ENCODE measurements around the gene TCL1B.

TCL1B gene

GRCh38 chr14:95685978-95686922 is at the start of gene TCL1B:
Gene TCL1B, plus strand, starts transcription at chr14:95686426. Its CDS starts 42 bp downstream, at chr14:95686468.
- TF ChIP-seq EZH2phosphoT487 (conservative IDR thresholded peaks at IDR 0.05; ENCODE audit: low read length) (no peak), CTCF (IDR thresholded peaks at IDR 0.05; ENCODE audit: insufficient read depth, low read length, poor library complexity, severe bottlenecking) (no peak)
- H3K4me2 ChIP-seq (ENCODE audit: low read depth, low read length, poor library complexity, severe bottlenecking): peak within 1 kb of the TSS; percentile 70
- H4K20me1 ChIP-seq (ENCODE audit: low read depth, low read length): no peaks in the 10 kb centered on the region
- no peaks in the 10 kb centered on the region for H3K36me3 ChIP-seq (ENCODE audit: low read length)
- H3K27me3 ChIP-seq (ENCODE audit: low read length): no peaks in the 10 kb centered on the region
- H3K9me2 ChIP-seq (replicated peaks; ENCODE audit: insufficient read depth, low read length): no peaks in the 10 kb centered on the region
- 0 out of 2 replicates have a peak, but pooled peaks cover 5% of the 10 kb centered on the region for H3K79me2 ChIP-seq (ENCODE audit: insufficient read depth, low read length)
- peak within 1 kb of the TSS; percentile 55 for H3K4me3 ChIP-seq (ENCODE audit: insufficient read depth, low read length, poor library complexity, severe bottlenecking)
- no peaks in the 10 kb centered on the region for H3K9me3 ChIP-seq (ENCODE audit: insufficient read depth, low read length)
- H3K9ac ChIP-seq (ENCODE audit: low read length): peak within 1 kb of the TSS; percentile 70
- peak within 1 kb of the TSS; percentile 40 for H3K27ac ChIP-seq (ENCODE audit: low read depth, low read length)
- H3F3A ChIP-seq (ENCODE audit: insufficient read depth): peaks cover 13% of the 10 kb centered on the region; the same call in 1 of the 2 replicates
- H2AFZ ChIP-seq (ENCODE audit: low read depth, low read length, severe bottlenecking): peak within 1 kb of the TSS; percentile 36

GRCh38 chr14:95644981-95645380 is 41.2 kb upstream of the TCL1B start:
- H3K79me2 ChIP-seq (ENCODE audit: insufficient read depth, low read length): no peaks in the 10 kb centered on the region
- no peak overlapping the region for H3K4me2 ChIP-seq (ENCODE audit: low read depth, low read length, poor library complexity, severe bottlenecking)
- no peak overlapping the region for H3K4me3 ChIP-seq (ENCODE audit: insufficient read depth, low read length, poor library complexity, severe bottlenecking)
- TF ChIP-seq CTCF (IDR thresholded peaks at IDR 0.05; ENCODE audit: insufficient read depth, low read length, poor library complexity, severe bottlenecking): no peak
- no peak for TF ChIP-seq EZH2phosphoT487 (conservative IDR thresholded peaks at IDR 0.05; ENCODE audit: low read length)
- H3K9ac ChIP-seq (ENCODE audit: low read length): no peak overlapping the region
- no peaks in the 10 kb centered on the region for H3K9me3 ChIP-seq (ENCODE audit: insufficient read depth, low read length)
- no peak overlapping the region for H2AFZ ChIP-seq (ENCODE audit: low read depth, low read length, severe bottlenecking)
- no peaks in the 10 kb centered on the region for H3F3A ChIP-seq (ENCODE audit: insufficient read depth)
- no peaks in the 10 kb centered on the region for H3K9me2 ChIP-seq (replicated peaks; ENCODE audit: insufficient read depth, low read length)
- no peak overlapping the region for H3K27ac ChIP-seq (ENCODE audit: low read depth, low read length)
- no peaks in the 10 kb centered on the region for H3K27me3 ChIP-seq (ENCODE audit: low read length)
- no peaks in the 10 kb centered on the region for H4K20me1 ChIP-seq (ENCODE audit: low read depth, low read length)
- H3K36me3 ChIP-seq (ENCODE audit: low read length): no peaks in the 10 kb centered on the region

- no peak overlapping the region for H3K9ac ChIP-seq (ENCODE audit: low read length)
- no peak overlapping the region for H3K4me2 ChIP-seq (ENCODE audit: low read depth, low read length, poor library complexity, severe bottlenecking)
- no peaks in the 10 kb centered on the region for H3K9me3 ChIP-seq (ENCODE audit: insufficient read depth, low read length)
- no peak for TF ChIP-seq CTCF (IDR thresholded peaks at IDR 0.05; ENCODE audit: insufficient read depth, low read length, poor library complexity, severe bottlenecking)
- no peak for TF ChIP-seq EZH2phosphoT487 (conservative IDR thresholded peaks at IDR 0.05; ENCODE audit: low read length)
- no peak overlapping the region for H3K27ac ChIP-seq (ENCODE audit: low read depth, low read length)
- H3F3A ChIP-seq (ENCODE audit: insufficient read depth): no peaks in the 10 kb centered on the region
- no peaks in the 10 kb centered on the region for H3K79me2 ChIP-seq (ENCODE audit: insufficient read depth, low read length)
- no peak overlapping the region for H3K4me3 ChIP-seq (ENCODE audit: insufficient read depth, low read length, poor library complexity, severe bottlenecking)
- H3K27me3 ChIP-seq (ENCODE audit: low read length): no peaks in the 10 kb centered on the region
- no peaks in the 10 kb centered on the region for H4K20me1 ChIP-seq (ENCODE audit: low read depth, low read length)
- H3K36me3 ChIP-seq (ENCODE audit: low read length): no peaks in the 10 kb centered on the region
- no peak overlapping the region for H2AFZ ChIP-seq (ENCODE audit: low read depth, low read length, severe bottlenecking)
- H3K9me2 ChIP-seq (replicated peaks; ENCODE audit: insufficient read depth, low read length): no peaks in the 10 kb centered on the region
Measured at GRCh38 chr14:95645389-95645996, 40.7 kb upstream of the TCL1B start.
